ENCODE results near the gene SPCS1.

Gene SPCS1

GRCh38 chr3:52679199-52679538 is 26.7 kb upstream of the SPCS1 start:
- no peak overlapping the region; the same call in 1 of the 2 replicates for H3K27ac ChIP-seq
- TF ChIP-seq ZFX (IDR thresholded peaks at IDR 0.05) (no peak), CTCF (conservative IDR thresholded peaks at IDR 0.05) (no peak)

- H3K27ac ChIP-seq, result no peak overlapping the region; the same call in 1 of the 2 replicates
- TF ChIP-seq CTCF (conservative IDR thresholded peaks at IDR 0.05), result no peak
- TF ChIP-seq ZFX (IDR thresholded peaks at IDR 0.05), result no peak
Measured at GRCh38 chr3:52679811-52680210, 26.1 kb upstream of the SPCS1 start.

- TF ChIP-seq ZFX (IDR thresholded peaks at IDR 0.05), result no peak
- no peak for TF ChIP-seq CTCF (conservative IDR thresholded peaks at IDR 0.05)
- H3K27ac ChIP-seq, result no peak overlapping the region
Measured at GRCh38 chr3:52681596-52681995, 24.3 kb upstream of the SPCS1 start.

- TF ChIP-seq CTCF (conservative IDR thresholded peaks at IDR 0.05) (peak; percentile 22), ZFX (IDR thresholded peaks at IDR 0.05) (no peak)
- H3K27ac ChIP-seq, result no peak overlapping the region
Measured at GRCh38 chr3:52682016-52682415, 23.9 kb upstream of the SPCS1 start.

- no peak for TF ChIP-seq CTCF (conservative IDR thresholded peaks at IDR 0.05)
- H3K27ac ChIP-seq, result peak overlapping the region; percentile 16
Measured at GRCh38 chr3:52683611-52684010, 22.3 kb upstream of the SPCS1 start.

GRCh38 chr3:52684184-52684583 is 21.7 kb upstream of the SPCS1 start:
- no peak for TF ChIP-seq CTCF (conservative IDR thresholded peaks at IDR 0.05)
- no peak for TF ChIP-seq ZFX (IDR thresholded peaks at IDR 0.05)
- H3K27ac ChIP-seq, result no peak overlapping the region; the same call in 1 of the 2 replicates

- no peak for TF ChIP-seq CTCF (conservative IDR thresholded peaks at IDR 0.05)
- TF ChIP-seq ZFX (IDR thresholded peaks at IDR 0.05), result no peak
- H3K27ac ChIP-seq, result peak overlapping the region; percentile 93
Measured at GRCh38 chr3:52685285-52685708, 20.6 kb upstream of the SPCS1 start.

All from C4-2B (cell line).